ENCODE data around the gene ZNF169. TPM values are rescaled to one million over a fixed set of nuclear protein-coding genes. Genes with fewer than 3 reads are reported as not detected.

ZNF169 gene
- 1.3 and 1.9 TPM in 2 replicates for total RNA-seq

DNA sequence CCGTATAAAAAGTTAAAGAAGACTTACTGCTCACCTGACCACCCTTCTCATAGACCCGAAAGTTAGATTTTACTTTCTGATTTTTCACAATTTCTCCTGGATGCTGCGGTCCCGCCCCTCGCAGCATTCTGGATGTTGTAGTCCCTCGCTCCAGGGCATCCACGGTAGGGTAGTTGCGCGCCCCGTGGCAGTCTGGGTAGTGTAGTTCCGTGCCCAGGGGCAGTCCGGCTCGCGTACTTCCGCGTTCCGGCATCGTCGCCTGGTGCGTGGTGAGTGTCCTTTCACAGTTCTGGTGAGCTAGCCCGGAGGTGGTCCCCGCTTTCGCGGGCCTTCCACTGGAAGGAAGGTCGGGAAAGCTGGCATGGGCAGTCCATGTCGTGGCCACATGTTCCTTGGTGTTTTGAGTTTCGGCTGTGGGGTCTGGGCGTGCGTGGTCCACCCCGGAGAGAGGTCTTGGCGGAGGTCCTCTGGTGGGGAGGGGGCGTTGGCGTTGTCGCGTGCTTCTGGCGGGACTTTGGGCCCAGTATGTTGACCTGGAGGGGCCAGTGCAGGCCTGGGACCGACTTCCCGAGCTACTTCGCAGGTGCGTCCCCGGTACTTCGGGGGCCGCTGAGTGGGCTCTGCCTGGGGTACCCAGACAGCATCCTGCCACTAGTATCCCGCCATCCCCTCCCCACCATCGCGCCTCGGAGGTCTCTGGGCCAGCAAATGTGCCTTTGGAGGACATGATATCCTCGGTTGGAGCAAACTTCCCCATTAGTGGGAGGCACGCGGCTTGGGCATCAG, at the start of gene ZNF169:
Gene ZNF169, plus strand, starts transcription at position 222 of the 786 bp plus-strand sequence. CDS start 19,515 bp downstream, outside the sequence.

DNA sequence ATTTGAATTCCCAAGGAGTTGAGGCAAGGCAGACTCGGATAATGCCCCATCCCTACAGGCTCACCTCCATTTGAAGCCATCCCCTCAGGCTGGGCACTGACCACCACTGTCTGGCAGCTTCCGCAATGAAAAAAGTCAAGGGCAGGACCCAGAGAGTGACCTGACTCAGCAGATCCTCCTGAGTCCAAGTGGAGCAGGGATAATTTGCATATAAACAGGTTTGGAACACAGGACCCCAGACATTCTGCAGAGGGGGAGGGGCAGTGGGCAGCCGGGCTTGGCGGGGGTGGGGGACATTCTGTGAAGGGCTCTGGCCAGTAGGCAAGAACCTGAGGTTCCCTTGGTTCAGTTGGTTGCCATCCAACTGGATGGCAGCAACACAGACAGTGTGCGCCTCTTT, 69.4 kb downstream of the ZNF169 start, which contains the start of gene NUTM2F:
Gene NUTM2F, minus strand, starts transcription at position 101 of the 400 bp plus-strand sequence. Its CDS starts 21 bp downstream, at position 80.

Other genes with a start within 250 kb of the ZNF169 start
- gene PTPDC1, start 174.8 kb upstream of the ZNF169 start, total RNA-seq = 5.8 and 6.1 TPM in 2 replicates
- gene NUTM2F, start 69.3 kb downstream of the ZNF169 start, total RNA-seq = not detected in 2 replicates

Data from cardiac atrium fibroblast (primary cell).